Lung microvascular endothelial cell (primary cell): ENCODE data around the gene LNX1. TPM values are rescaled to one million over a fixed set of nuclear protein-coding genes. Genes with fewer than 3 reads are reported as not detected.
A peak's percentile ranks its signal among the peaks of the same experiment; 100 is the strongest.
"Not testable (repeated sequence)": the region's sequence is repeated elsewhere in the genome, so short reads cannot be mapped to it uniquely, and the experiment has no call there.

Source experiments
- DNase-seq, 2 donors: peaks; one replicate each; pipeline versions ENCODE4 v3.0.0 to v3.0.0-alpha.2; 2010; ENCODE audit warnings: low read depth in 2 of 2
- total RNA-seq: library from RNA; depleted of rRNA; stranded (reverse); fragments of >200 nt; gene quantifications from 2 replicates; pipeline ENCODE4 v1.2.1, GENCODE V29; 2014

Gene LNX1
- total RNA-seq, 1 donor from 2014 or later = 10.1 TPM

GRCh38 chr4:53465891-53466290 is 125.4 kb downstream of the LNX1 start:
- DNase-seq = no peak

- DNase-seq = no peak
These were observed 126.0 kb downstream of the LNX1 start for GRCh38 chr4:53465281-53465680.

GRCh38 chr4:53463340-53463739 is 127.9 kb downstream of the LNX1 start:
- no peak for DNase-seq

- no peak for DNase-seq
These were observed 130.0 kb downstream of the LNX1 start for GRCh38 chr4:53461244-53461643.

- peak in 1 of 2 donors; percentile 7 for DNase-seq
These were observed 131.7 kb downstream of the LNX1 start for GRCh38 chr4:53459548-53459947.

- no peak for DNase-seq
These were observed 135.1 kb downstream of the LNX1 start for GRCh38 chr4:53456178-53456577.

GRCh38 chr4:53455766-53456165 is 135.5 kb downstream of the LNX1 start:
- no peak for DNase-seq

GRCh38 chr4:53453385-53453784 is 137.9 kb downstream of the LNX1 start:
- no peak for DNase-seq

- DNase-seq = no peak
These were observed 140.5 kb downstream of the LNX1 start for GRCh38 chr4:53450773-53451172.

- DNase-seq = no peak
These were observed 146.3 kb downstream of the LNX1 start for GRCh38 chr4:53444954-53445353.

GRCh38 chr4:53441564-53441963 is 149.7 kb downstream of the LNX1 start:
- no peak for DNase-seq

- DNase-seq = no peak
These were observed 155.0 kb downstream of the LNX1 start for GRCh38 chr4:53436251-53436650.

- no peak for DNase-seq
These were observed 158.5 kb downstream of the LNX1 start for GRCh38 chr4:53432528-53433424.

- no peak for DNase-seq
These were observed 160.2 kb downstream of the LNX1 start for GRCh38 chr4:53431052-53431451.

- DNase-seq = no peak
These were observed 163.9 kb downstream of the LNX1 start for GRCh38 chr4:53427366-53427765.

- DNase-seq = peak in 1 of 2 donors; percentile 29
These were observed 167.0 kb downstream of the LNX1 start for GRCh38 chr4:53424280-53424679.

GRCh38 chr4:53422367-53422766 is 168.9 kb downstream of the LNX1 start:
- DNase-seq = no peak

- DNase-seq = no peak
These were observed 169.5 kb downstream of the LNX1 start for GRCh38 chr4:53421791-53422190.

GRCh38 chr4:53419208-53419607 is 172.1 kb downstream of the LNX1 start:
- no peak for DNase-seq

- not testable (repeated sequence) for DNase-seq
These were observed 181.8 kb downstream of the LNX1 start for GRCh38 chr4:53409479-53409878.
